AG04449 (cell line): ENCODE measurements around the gene FOXQ1.

Experiments used
- CTCF ChIA-PET: fragments of 350-600 bp; formaldehyde crosslinking; extraction: SDS; loops from one replicate; lab custom pipeline; 2021; ENCODE audit warnings: antibody characterized with exemption; lab: Yijun Ruan, JAX
- POLR2A ChIA-PET: fragments of 400-600, 350-600 bp; formaldehyde crosslinking; extraction: SDS; loops from one replicate; lab custom pipeline; 2020; ENCODE audit warnings: antibody characterized with exemption, inconsistent platforms; lab: Yijun Ruan, JAX
- DNase-seq: peaks from one replicate; pipeline ENCODE4 v3.0.0-alpha.2; 2010; ENCODE audit warnings: low read depth, low spot score
- H3K4me3 ChIP-seq: 2 replicates; pipeline ENCODE4 v1.5.1; 2011; ENCODE audit warnings: low read depth, mild to moderate bottlenecking, control low read depth, low read length
- CTCF ChIP-seq: IDR thresholded peaks from one replicate; pipeline ENCODE4 v1.5.1; 2011; ENCODE audit warnings: mild to moderate bottlenecking, moderate library complexity, low read length, control low read depth, inconsistent platforms; ENCODE audit not compliant: insufficient read depth; ENCODE audit errors: missing control alignments

Gene FOXQ1

GRCh38 chr6:1321738-1322137 lies 9.8 kb downstream of the FOXQ1 start:
- no peak for TF ChIP-seq CTCF
- no peak overlapping the region for H3K4me3 ChIP-seq
- no peak for DNase-seq
- POLR2A ChIA-PET, result no interaction called here
- CTCF ChIA-PET, result no interaction called here

DNA sequence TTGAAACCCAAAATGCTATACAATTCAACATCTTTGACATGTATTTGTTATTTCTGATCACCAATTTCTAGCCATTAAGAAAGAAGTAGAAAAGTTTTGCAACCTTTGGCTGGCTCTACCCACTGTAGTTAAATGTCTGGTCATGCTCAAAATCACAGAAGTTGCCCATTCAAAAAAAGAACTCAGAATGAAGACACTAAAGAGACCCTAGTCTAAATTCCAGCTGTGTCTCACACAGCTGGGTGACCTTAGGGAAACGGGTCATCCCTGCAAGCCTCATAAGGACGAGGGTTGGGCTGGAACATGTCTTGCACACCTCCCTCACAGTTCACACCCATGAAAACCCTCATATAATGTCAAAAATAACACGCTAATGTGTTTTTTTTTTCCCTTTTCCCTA lies 10.3 kb downstream of the FOXQ1 start:
- CTCF ChIA-PET, result no interaction called here
- H3K4me3 ChIP-seq, result no peak overlapping the region
- no peak for TF ChIP-seq CTCF
- no peak for DNase-seq
- POLR2A ChIA-PET, result no interaction called here

DNA sequence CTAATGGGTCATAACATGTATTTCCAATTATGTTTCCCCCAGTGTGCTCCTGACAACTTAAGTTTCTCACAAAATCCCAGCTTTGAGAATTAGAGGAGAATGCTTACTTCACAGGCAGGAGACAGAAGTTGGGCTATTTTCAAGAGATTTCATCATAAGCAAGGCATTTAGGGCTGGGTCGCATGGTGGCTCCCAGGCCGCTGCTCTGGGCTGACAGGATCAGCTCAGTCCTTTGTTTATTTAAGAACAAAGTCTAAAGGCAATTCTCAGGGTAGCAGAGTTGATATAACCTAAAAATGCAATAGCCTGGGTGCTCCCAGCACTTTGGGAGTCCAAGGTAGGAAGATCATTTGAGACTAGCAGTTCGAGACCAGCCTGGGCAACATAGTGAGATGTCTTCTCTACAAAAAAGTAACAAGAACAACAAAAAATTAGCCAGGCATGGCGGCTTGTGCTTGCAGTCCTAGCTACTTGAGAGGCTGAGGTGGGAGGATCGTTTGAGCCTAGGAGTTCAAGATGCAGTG lies 10.9 kb downstream of the FOXQ1 start:
- POLR2A ChIA-PET, result no interaction called here
- no peak overlapping the region for H3K4me3 ChIP-seq
- CTCF ChIA-PET, result interaction anchor here (1.4 kb wide), 1 partner anchor 8 kb away, joined by 3 read pairs; no protein-coding TSS in a partner anchor
- no peak for DNase-seq
- TF ChIP-seq CTCF, result no peak

- no peak overlapping the region for H3K4me3 ChIP-seq
- no peak for DNase-seq
- no peak for TF ChIP-seq CTCF
- ChIA-PET CTCF (interaction anchor here (1.0 kb wide), 1 partner anchor 12 kb away, joined by 3 read pairs; no protein-coding TSS in a partner anchor), POLR2A (no interaction called here)
These were observed 13.0 kb downstream of the FOXQ1 start for GRCh38 chr6:1324936-1325335.

GRCh38 chr6:1325461-1326309 lies 13.8 kb downstream of the FOXQ1 start:
- ChIA-PET CTCF (interaction anchor here (1.0 kb wide), 1 partner anchor 13 kb away, joined by 3 read pairs; no protein-coding TSS in a partner anchor), POLR2A (no interaction called here)
- no peak overlapping the region for H3K4me3 ChIP-seq
- peak; percentile 52 for DNase-seq
- TF ChIP-seq CTCF, result no peak

GRCh38 chr6:1326535-1327121 lies 14.7 kb downstream of the FOXQ1 start:
- TF ChIP-seq CTCF, result no peak
- ChIA-PET POLR2A (interaction anchor here (0.7 kb wide), 1 partner anchor 572 kb away, joined by 3 read pairs; no protein-coding TSS in a partner anchor), CTCF (no interaction called here)
- no peak for DNase-seq
- H3K4me3 ChIP-seq, result no peak overlapping the region
